PC-3 (cell line): ENCODE results near the gene NUFIP2.

ENCODE experiments used
- EZH2 ChIP-seq: fragments of 300-600 bp; sonication (generic); IDR thresholded peaks from one replicate; pipeline ENCODE4 v1.6.1; 2017; ENCODE audit warnings: antibody characterized with exemption, mild to moderate bottlenecking, low read length; ENCODE audit not compliant: unreplicated experiment
- EZH2phosphoT487 ChIP-seq: fragments of 300-600 bp; sonication (generic); IDR thresholded peaks from 2 replicates; pipeline ENCODE4 v1.6.1; 2018; ENCODE audit warnings: mild to moderate bottlenecking, antibody characterized with exemption, low read length, borderline replicate concordance
- TF ChIP-seq, protein P1 (sequence below): fragments of 300-600 bp; sonication (generic); conservative IDR thresholded peaks from 2 replicates; pipeline ENCODE4 v1.5.1; 2017; ENCODE audit warnings: antibody characterized with exemption, low read depth, mild to moderate bottlenecking, low read length

DNA sequence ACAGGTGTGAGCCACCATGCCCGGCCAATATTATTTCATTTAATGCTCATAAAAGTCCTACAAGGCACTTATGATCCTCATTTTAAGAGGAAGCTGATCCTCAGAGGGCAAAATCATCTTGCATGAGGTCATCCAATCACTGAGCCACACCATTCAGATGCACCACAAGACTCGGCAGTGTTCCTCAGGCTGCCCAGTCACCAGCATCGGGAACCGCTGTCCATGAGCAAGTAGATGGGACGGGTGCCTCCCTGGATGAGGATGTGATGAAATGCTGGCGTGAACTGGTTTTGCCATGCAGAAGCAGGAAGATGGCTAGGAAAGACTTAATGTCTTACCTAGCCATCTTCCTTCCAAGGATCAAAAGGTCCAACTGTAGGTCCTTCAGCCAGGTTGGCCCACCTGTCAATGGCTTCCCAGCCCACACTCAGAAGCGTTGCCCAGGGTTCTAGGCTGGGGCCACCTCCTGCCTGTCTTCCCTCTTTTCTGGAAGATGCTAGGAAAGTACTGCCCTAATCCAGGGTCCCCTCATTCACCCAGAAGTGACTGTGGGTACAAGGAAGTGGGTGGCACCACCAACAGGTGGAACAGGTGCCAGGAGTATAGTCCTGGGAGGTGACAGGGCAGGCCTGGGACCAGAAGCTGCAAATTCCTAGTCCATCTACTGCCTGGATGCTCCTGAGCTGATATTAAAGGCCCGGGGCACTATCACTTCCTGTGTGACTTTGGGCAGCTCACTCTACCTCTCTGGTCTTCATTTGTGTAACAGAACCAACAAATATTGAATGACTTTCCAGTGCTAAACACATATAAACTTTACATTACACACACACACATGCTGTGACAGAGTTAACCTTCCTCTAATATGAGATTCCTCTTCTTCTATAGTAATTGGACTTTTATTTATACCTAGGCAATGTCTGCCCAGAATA is 79.5 kb downstream of the NUFIP2 start:
- TF ChIP-seq, protein P1, sequence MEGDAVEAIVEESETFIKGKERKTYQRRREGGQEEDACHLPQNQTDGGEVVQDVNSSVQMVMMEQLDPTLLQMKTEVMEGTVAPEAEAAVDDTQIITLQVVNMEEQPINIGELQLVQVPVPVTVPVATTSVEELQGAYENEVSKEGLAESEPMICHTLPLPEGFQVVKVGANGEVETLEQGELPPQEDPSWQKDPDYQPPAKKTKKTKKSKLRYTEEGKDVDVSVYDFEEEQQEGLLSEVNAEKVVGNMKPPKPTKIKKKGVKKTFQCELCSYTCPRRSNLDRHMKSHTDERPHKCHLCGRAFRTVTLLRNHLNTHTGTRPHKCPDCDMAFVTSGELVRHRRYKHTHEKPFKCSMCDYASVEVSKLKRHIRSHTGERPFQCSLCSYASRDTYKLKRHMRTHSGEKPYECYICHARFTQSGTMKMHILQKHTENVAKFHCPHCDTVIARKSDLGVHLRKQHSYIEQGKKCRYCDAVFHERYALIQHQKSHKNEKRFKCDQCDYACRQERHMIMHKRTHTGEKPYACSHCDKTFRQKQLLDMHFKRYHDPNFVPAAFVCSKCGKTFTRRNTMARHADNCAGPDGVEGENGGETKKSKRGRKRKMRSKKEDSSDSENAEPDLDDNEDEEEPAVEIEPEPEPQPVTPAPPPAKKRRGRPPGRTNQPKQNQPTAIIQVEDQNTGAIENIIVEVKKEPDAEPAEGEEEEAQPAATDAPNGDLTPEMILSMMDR: no peak
- no peak for TF ChIP-seq EZH2phosphoT487
- no peak for TF ChIP-seq EZH2
